ENCODE data around the gene LMAN1L. TPM values are rescaled to one million over a fixed set of nuclear protein-coding genes. Genes with fewer than 3 reads are reported as not detected.

Gene LMAN1L
- polyA plus RNA-seq, 6 donors from 2014 or later = not detected

GRCh38 chr15:74776821-74777768, 35.5 kb upstream of the LMAN1L start:
- H3K27me3 Mint-ChIP-seq = no peaks in the 10 kb centered on the region
- no peaks in the 10 kb centered on the region for H3K9me3 Mint-ChIP-seq
- H3K36me3 Mint-ChIP-seq = no peaks in the 10 kb centered on the region
- peak overlapping the region; percentile 84 to 98 (median 90) for H3K4me3 Mint-ChIP-seq
- ATAC-seq (ENCODE audit: low read depth in 2 of 2) = peak; percentile 72 to 73
- peaks cover 80 to 96% (median 87%) of the 10 kb centered on the region in 3 donors for H3K4me1 Mint-ChIP-seq
- H3K27ac Mint-ChIP-seq = peak overlapping the region; percentile 99 to 100 (median 99)
- DNase-seq = peak; percentile 91

- Mint-ChIP-seq H3K27ac (peak overlapping the region; percentile 99 to 100 (median 99)), H3K4me3 (peak overlapping the region; percentile 84 to 98 (median 90)), H3K4me1 (peaks cover 78 to 87% (median 78%) of the 10 kb centered on the region in 3 donors), H3K9me3 (no peaks in the 10 kb centered on the region), H3K36me3 (peaks cover 0 to 6% of the 10 kb centered on the region in 2 donors), H3K27me3 (no peaks in the 10 kb centered on the region)
- no peak for DNase-seq
- ATAC-seq (ENCODE audit: low read depth in 2 of 2) = peak; percentile 11 to 13
These were observed 34.7 kb upstream of the LMAN1L start for GRCh38 chr15:74777769-74778598.

- Mint-ChIP-seq H3K27me3 (no peaks in the 10 kb centered on the region), H3K27ac (peak overlapping the region; percentile 99 to 100 (median 99)), H3K4me3 (peak overlapping the region in 7 of 8 donors; percentile 45 to 98 (median 89)), H3K4me1 (peaks cover 75 to 86% (median 76%) of the 10 kb centered on the region in 3 donors), H3K36me3 (peaks cover 0 to 12% of the 10 kb centered on the region in 2 donors), H3K9me3 (no peaks in the 10 kb centered on the region)
- no peak for ATAC-seq (ENCODE audit: low read depth in 2 of 2)
- DNase-seq = no peak
These were observed 34.0 kb upstream of the LMAN1L start for GRCh38 chr15:74778599-74778970.

GRCh38 chr15:74779162-74779648, 33.4 kb upstream of the LMAN1L start:
- DNase-seq (no peak), ATAC-seq (ENCODE audit: low read depth in 2 of 2) (no peak)
- peak overlapping the region; percentile 67 to 99 (median 94) for H3K4me3 Mint-ChIP-seq
- H3K27me3 Mint-ChIP-seq = no peaks in the 10 kb centered on the region
- no peaks in the 10 kb centered on the region for H3K9me3 Mint-ChIP-seq
- H3K4me1 Mint-ChIP-seq = peaks cover 75 to 84% (median 77%) of the 10 kb centered on the region in 3 donors
- H3K36me3 Mint-ChIP-seq = peaks cover 0 to 14% of the 10 kb centered on the region in 2 donors
- peak overlapping the region; percentile 98 to 100 (median 99) for H3K27ac Mint-ChIP-seq

- no peak for ATAC-seq (ENCODE audit: low read depth in 2 of 2)
- Mint-ChIP-seq H3K27ac (peak overlapping the region; percentile 92 to 100 (median 99)), H3K9me3 (no peaks in the 10 kb centered on the region), H3K4me1 (peaks cover 78 to 83% (median 79%) of the 10 kb centered on the region in 3 donors), H3K4me3 (peak overlapping the region; percentile 84 to 99 (median 96)), H3K27me3 (no peaks in the 10 kb centered on the region), H3K36me3 (peaks cover 0 to 14% of the 10 kb centered on the region in 2 donors)
- peak; percentile 50 for DNase-seq
These were observed 31.9 kb upstream of the LMAN1L start for GRCh38 chr15:74780523-74781430.

GRCh38 chr15:74781431-74782258, 31.0 kb upstream of the LMAN1L start, which contains the start of gene CSK:
TSS of gene CSK (plus strand) at chr15:74782080. CDS start at chr15:74798298, 16,218 bp downstream.
- Mint-ChIP-seq H3K4me1 (peaks cover 76 to 83% (median 83%) of the 10 kb centered on the region in 3 donors), H3K27ac (peak within 1 kb of the TSS; percentile 97 to 100 (median 99)), H3K4me3 (peak within 1 kb of the TSS; percentile 88 to 99 (median 97)), H3K27me3 (no peaks in the 10 kb centered on the region), H3K9me3 (no peaks in the 10 kb centered on the region), H3K36me3 (peaks cover 0 to 14% of the 10 kb centered on the region in 2 donors)
- ATAC-seq (ENCODE audit: low read depth in 2 of 2) = peak; percentile 57 to 65
- DNase-seq = peak; percentile 88

- Mint-ChIP-seq H3K4me1 (peaks cover 75 to 83% (median 82%) of the 10 kb centered on the region in 3 donors), H3K4me3 (peak overlapping the region; percentile 88 to 99 (median 96)), H3K9me3 (no peaks in the 10 kb centered on the region), H3K27ac (peak overlapping the region; percentile 86 to 97 (median 94)), H3K27me3 (no peaks in the 10 kb centered on the region), H3K36me3 (peaks cover 0 to 14% of the 10 kb centered on the region in 2 donors)
- DNase-seq = peak; percentile 78
- ATAC-seq (ENCODE audit: low read depth in 2 of 2) = peak; percentile 40 to 49
These were observed 30.2 kb upstream of the LMAN1L start for GRCh38 chr15:74782259-74783071.

GRCh38 chr15:74783072-74783807, 29.4 kb upstream of the LMAN1L start:
- DNase-seq (peak; percentile 60), ATAC-seq (ENCODE audit: low read depth in 2 of 2) (no peak)
- Mint-ChIP-seq H3K4me3 (peak overlapping the region; percentile 88 to 99 (median 96)), H3K27ac (peak overlapping the region; percentile 70 to 97 (median 92)), H3K4me1 (peaks cover 73 to 83% (median 82%) of the 10 kb centered on the region in 3 donors), H3K9me3 (no peaks in the 10 kb centered on the region), H3K36me3 (peaks cover 0 to 14% of the 10 kb centered on the region in 2 donors), H3K27me3 (no peaks in the 10 kb centered on the region)

GRCh38 chr15:74783808-74784175, 28.8 kb upstream of the LMAN1L start:
- H3K27me3 Mint-ChIP-seq = no peaks in the 10 kb centered on the region
- no peaks in the 10 kb centered on the region for H3K9me3 Mint-ChIP-seq
- peaks cover 0 to 14% of the 10 kb centered on the region in 2 donors for H3K36me3 Mint-ChIP-seq
- peak overlapping the region; percentile 88 to 99 (median 96) for H3K4me3 Mint-ChIP-seq
- peaks cover 72 to 83% (median 82%) of the 10 kb centered on the region in 3 donors for H3K4me1 Mint-ChIP-seq
- ATAC-seq (ENCODE audit: low read depth in 2 of 2) = no peak
- DNase-seq = no peak
- peak overlapping the region in 5 of 6 donors; percentile 67 to 97 (median 91) for H3K27ac Mint-ChIP-seq

GRCh38 chr15:74784426-74785193, 28.0 kb upstream of the LMAN1L start:
- Mint-ChIP-seq H3K4me3 (peak overlapping the region; percentile 88 to 99 (median 96)), H3K36me3 (peaks cover 0 to 14% of the 10 kb centered on the region in 2 donors), H3K27me3 (no peaks in the 10 kb centered on the region), H3K4me1 (peaks cover 71 to 83% (median 81%) of the 10 kb centered on the region in 3 donors), H3K27ac (peak overlapping the region; percentile 87 to 100 (median 96)), H3K9me3 (no peaks in the 10 kb centered on the region)
- DNase-seq (no peak), ATAC-seq (ENCODE audit: low read depth in 2 of 2) (no peak)

Measured in naive B cell (primary cell).